Activated naive CD8-positive, alpha-beta T cell treated with anti-CD3 and anti-CD28 coated beads, Interleukin-2, amount 50 U/mL, for 24 hours (primary cell): Measurements from ENCODE around the gene EML4.

Experiments used
- ATAC-seq: fragments of 150-1000 bp; cut with Tn5 transposase; one replicate; pipeline ENCODE4 v1.10.0; 2021
- DNase-seq: peaks from one replicate; pipeline ENCODE4 v3.0.0; 2021
- H3K27ac Mint-ChIP-seq: one replicate; pipeline ENCODE4 v1.8.0; 2021; ENCODE audit warnings: mild to moderate bottlenecking, mixed read lengths
- H3K27me3 Mint-ChIP-seq: one replicate; pipeline ENCODE4 v1.8.0; 2021; ENCODE audit warnings: mixed read lengths
- H3K36me3 Mint-ChIP-seq: one replicate; pipeline ENCODE4 v1.8.0; 2021; ENCODE audit warnings: low read depth, mixed read lengths
- H3K4me1 Mint-ChIP-seq: one replicate; pipeline ENCODE4 v1.8.0; 2021; ENCODE audit warnings: mixed read lengths
- H3K4me3 Mint-ChIP-seq: one replicate; pipeline ENCODE4 v1.8.0; 2021; ENCODE audit warnings: mild to moderate bottlenecking, moderate library complexity, mixed read lengths
- H3K9me3 Mint-ChIP-seq: one replicate; pipeline ENCODE4 v1.8.0; 2021; ENCODE audit warnings: mixed read lengths

Gene EML4

GRCh38 chr2:42227491-42227890 lies 58.3 kb downstream of the EML4 start:
- peak; percentile 5 for DNase-seq
- Mint-ChIP-seq H3K4me3 (no peak overlapping the region), H3K9me3 (no peaks in the 10 kb centered on the region), H3K36me3 (peaks cover 3% of the 10 kb centered on the region), H3K4me1 (peaks cover 68% of the 10 kb centered on the region), H3K27me3 (no peaks in the 10 kb centered on the region), H3K27ac (no peak overlapping the region)
- ATAC-seq, result no peak

- Mint-ChIP-seq H3K4me1 (peaks cover 64% of the 10 kb centered on the region), H3K9me3 (no peaks in the 10 kb centered on the region), H3K36me3 (peaks cover 1% of the 10 kb centered on the region), H3K4me3 (no peak overlapping the region), H3K27ac (no peak overlapping the region), H3K27me3 (no peaks in the 10 kb centered on the region)
- no peak for ATAC-seq
- DNase-seq, result no peak
These were observed 58.9 kb downstream of the EML4 start for GRCh38 chr2:42228101-42228500.

DNA sequence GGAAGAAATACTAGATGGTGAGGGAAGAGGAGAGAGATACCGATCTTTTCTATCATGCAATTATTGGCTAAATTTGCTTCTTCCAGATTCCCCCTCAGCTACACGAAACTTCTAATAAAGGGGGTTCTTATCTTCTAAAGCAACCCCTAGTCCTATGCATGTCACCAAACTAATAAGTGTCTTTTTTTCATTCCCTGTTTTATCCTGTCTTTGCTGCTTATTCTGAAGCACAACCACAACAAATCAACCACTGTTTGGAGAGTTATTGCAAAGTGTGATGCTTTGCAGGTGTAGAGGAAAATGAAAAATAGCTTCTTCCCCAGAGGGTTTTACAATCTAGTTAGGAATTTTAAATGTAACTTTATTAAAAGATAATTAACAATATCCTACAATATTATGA lies 60.8 kb downstream of the EML4 start:
- H3K9me3 Mint-ChIP-seq, result no peaks in the 10 kb centered on the region
- DNase-seq (no peak), ATAC-seq (no peak)
- no peaks in the 10 kb centered on the region for H3K36me3 Mint-ChIP-seq
- no peak overlapping the region for H3K4me3 Mint-ChIP-seq
- H3K4me1 Mint-ChIP-seq, result peaks cover 47% of the 10 kb centered on the region
- H3K27me3 Mint-ChIP-seq, result no peaks in the 10 kb centered on the region
- H3K27ac Mint-ChIP-seq, result no peak overlapping the region

GRCh38 chr2:42230891-42231290 lies 61.7 kb downstream of the EML4 start:
- DNase-seq, result no peak
- peaks cover 46% of the 10 kb centered on the region for H3K4me1 Mint-ChIP-seq
- H3K4me3 Mint-ChIP-seq, result no peak overlapping the region
- no peak overlapping the region for H3K27ac Mint-ChIP-seq
- ATAC-seq, result no peak
- H3K27me3 Mint-ChIP-seq, result no peaks in the 10 kb centered on the region
- H3K36me3 Mint-ChIP-seq, result no peaks in the 10 kb centered on the region
- H3K9me3 Mint-ChIP-seq, result no peaks in the 10 kb centered on the region

DNA sequence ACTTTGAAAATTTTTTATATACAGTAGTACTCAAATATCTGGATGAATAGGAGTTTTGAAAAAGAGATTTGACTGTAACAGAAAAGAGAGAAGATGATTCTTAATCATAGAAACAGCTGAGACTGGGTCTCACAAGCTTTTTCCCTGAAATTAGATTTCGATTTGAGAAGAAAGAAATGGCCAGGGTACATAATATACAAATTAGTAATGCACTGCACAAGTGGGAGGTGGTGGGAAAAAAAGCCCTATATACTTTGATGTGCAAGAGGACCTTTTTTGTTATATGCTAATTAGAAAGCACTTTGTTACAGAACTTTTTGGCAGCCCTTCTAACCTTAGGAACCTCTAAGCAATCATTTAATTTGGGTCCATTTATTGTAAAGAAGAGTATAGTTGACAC lies 62.9 kb downstream of the EML4 start:
- H3K36me3 Mint-ChIP-seq, result no peaks in the 10 kb centered on the region
- no peak overlapping the region for H3K27ac Mint-ChIP-seq
- ATAC-seq, result peak; percentile 49
- H3K4me3 Mint-ChIP-seq, result no peak overlapping the region
- peaks cover 52% of the 10 kb centered on the region for H3K4me1 Mint-ChIP-seq
- no peaks in the 10 kb centered on the region for H3K9me3 Mint-ChIP-seq
- DNase-seq, result no peak
- no peaks in the 10 kb centered on the region for H3K27me3 Mint-ChIP-seq

DNA sequence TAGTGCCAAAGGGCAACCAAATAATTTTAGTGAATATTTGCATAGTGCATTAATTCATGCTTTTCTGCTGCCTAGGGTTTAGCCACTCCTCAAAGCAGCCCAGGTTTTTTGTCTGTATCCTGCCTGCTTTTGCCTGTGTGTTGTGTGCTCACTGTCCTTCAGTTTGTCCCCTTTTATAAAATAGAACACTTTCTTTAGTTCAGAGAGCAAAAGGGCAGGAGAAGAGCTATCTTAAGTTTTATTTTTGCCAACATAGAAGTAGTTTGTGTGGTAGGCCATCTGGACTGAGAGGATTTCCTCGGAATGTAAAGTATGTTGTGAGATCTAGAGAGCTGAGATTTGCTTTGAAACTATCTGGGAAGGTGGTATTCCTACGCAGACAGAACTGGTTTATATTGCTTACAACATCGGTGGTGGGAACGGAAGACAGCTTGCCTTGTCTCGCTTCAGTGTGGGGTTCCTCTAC lies 64.9 kb downstream of the EML4 start:
- Mint-ChIP-seq H3K4me3 (no peak overlapping the region), H3K36me3 (no peaks in the 10 kb centered on the region), H3K9me3 (no peaks in the 10 kb centered on the region), H3K4me1 (peaks cover 55% of the 10 kb centered on the region), H3K27me3 (no peaks in the 10 kb centered on the region), H3K27ac (no peak overlapping the region)
- DNase-seq, result no peak
- no peak for ATAC-seq

DNA sequence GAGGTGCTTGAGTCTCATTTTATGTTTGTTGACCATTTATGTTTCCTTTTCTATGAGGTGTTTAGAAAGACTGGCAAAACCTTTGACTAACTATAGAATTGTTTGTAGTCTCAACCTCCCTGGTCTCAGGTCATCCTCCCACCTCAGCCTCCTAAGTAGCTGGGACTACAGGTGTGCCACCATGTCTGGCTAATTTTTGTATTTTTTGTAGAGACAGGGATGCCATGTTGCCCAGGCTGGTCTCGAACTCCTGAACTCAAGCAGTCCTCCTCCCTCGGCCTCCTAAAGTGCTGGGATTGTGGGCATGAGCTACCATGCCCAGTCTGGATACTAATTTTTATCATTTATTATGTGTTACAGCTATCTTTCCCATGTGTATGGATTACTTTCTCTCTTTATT lies 67.8 kb downstream of the EML4 start:
- Mint-ChIP-seq H3K9me3 (no peaks in the 10 kb centered on the region), H3K27me3 (no peaks in the 10 kb centered on the region), H3K27ac (no peak overlapping the region), H3K4me1 (peaks cover 61% of the 10 kb centered on the region), H3K36me3 (no peaks in the 10 kb centered on the region), H3K4me3 (no peak overlapping the region)
- no peak for ATAC-seq
- no peak for DNase-seq

GRCh38 chr2:42238644-42239288 lies 69.6 kb downstream of the EML4 start:
- peak; percentile 40 for DNase-seq
- Mint-ChIP-seq H3K27me3 (no peaks in the 10 kb centered on the region), H3K36me3 (no peaks in the 10 kb centered on the region), H3K4me3 (no peak overlapping the region), H3K4me1 (peaks cover 62% of the 10 kb centered on the region), H3K9me3 (no peaks in the 10 kb centered on the region), H3K27ac (no peak overlapping the region)
- peak; percentile 92 for ATAC-seq

- no peak for ATAC-seq
- no peak overlapping the region for H3K27ac Mint-ChIP-seq
- no peaks in the 10 kb centered on the region for H3K9me3 Mint-ChIP-seq
These were observed 70.1 kb downstream of the EML4 start for GRCh38 chr2:42239289-42239661.

DNA sequence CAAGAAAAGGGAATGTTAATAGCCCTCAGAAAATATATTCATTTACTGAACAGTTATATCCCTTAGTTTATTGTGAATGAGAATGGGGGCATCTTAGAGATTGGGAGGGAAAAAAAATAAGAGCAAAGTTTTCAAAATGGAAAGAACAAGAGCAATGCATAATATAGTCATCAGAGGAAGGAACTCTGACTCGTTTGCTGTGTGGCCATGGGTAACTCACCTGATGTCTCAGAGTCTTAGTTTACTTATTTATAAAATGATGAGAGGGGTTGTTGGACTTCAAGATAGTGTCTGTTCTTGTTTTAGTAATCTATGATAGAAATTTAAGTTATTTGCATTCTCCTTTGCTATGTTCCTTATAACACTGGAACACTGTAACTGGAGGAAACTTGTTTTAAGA lies 70.7 kb downstream of the EML4 start:
- ATAC-seq (no peak), DNase-seq (no peak)
- Mint-ChIP-seq H3K27me3 (no peaks in the 10 kb centered on the region), H3K4me3 (no peak overlapping the region), H3K36me3 (peaks cover 2% of the 10 kb centered on the region), H3K9me3 (no peaks in the 10 kb centered on the region), H3K4me1 (peaks cover 69% of the 10 kb centered on the region), H3K27ac (no peak overlapping the region)

More at GRCh38 chr2:42239289-42239661, 70.1 kb downstream of the EML4 start:
- Mint-ChIP-seq H3K36me3 (no peaks in the 10 kb centered on the region), H3K4me3 (no peak overlapping the region), H3K4me1 (peaks cover 65% of the 10 kb centered on the region), H3K27me3 (no peaks in the 10 kb centered on the region)
- DNase-seq, result no peak

- no peak overlapping the region for H3K4me3 Mint-ChIP-seq
- H3K9me3 Mint-ChIP-seq, result no peaks in the 10 kb centered on the region
- no peak overlapping the region for H3K27ac Mint-ChIP-seq
- ATAC-seq (no peak), DNase-seq (no peak)
- peaks cover 9% of the 10 kb centered on the region for H3K36me3 Mint-ChIP-seq
- peaks cover 57% of the 10 kb centered on the region for H3K4me1 Mint-ChIP-seq
- H3K27me3 Mint-ChIP-seq, result no peaks in the 10 kb centered on the region
These were observed 72.4 kb downstream of the EML4 start for GRCh38 chr2:42241517-42241916.

DNA sequence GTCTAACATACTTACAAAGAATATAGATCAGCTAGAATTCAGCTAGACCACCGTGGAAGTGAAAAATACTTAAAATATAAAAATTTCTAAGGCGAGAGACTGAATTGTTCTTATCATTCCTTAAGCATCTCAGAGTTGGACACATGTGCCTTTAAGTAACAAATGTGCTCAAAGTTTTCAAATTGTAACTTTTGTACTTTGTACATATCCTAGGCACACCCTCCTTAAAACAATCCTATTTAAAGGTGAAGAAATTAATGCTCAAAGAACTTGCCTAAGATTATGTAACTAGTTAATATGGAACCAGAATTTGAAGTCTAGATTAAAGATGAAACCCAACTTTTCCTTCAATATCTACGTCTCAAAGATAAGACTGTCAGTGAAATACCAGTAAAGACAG lies 74.1 kb downstream of the EML4 start:
- Mint-ChIP-seq H3K36me3 (peaks cover 17% of the 10 kb centered on the region), H3K9me3 (no peaks in the 10 kb centered on the region), H3K27ac (no peak overlapping the region), H3K4me3 (no peak overlapping the region), H3K4me1 (peaks cover 43% of the 10 kb centered on the region), H3K27me3 (no peaks in the 10 kb centered on the region)
- ATAC-seq (no peak), DNase-seq (no peak)

DNA sequence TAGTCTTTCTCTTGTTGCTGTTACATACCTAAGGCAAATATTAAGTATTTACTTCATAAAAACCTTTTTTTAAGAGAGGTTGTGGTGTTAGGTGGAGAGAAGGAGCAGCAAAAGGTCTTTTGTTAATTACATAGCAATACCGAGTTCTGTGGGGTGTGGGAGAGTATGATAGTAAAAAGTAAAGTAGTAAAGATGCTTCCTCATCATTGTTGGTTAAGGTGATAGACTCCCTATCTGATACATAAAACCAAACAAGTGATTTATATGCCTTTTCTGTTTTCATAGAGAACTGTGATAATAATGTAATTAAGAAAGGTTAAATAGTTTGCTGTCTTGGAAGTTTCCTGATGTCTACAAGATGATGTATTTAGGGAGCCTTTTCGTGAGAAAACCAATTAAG lies 75.4 kb downstream of the EML4 start:
- H3K4me1 Mint-ChIP-seq, result peaks cover 41% of the 10 kb centered on the region
- DNase-seq (no peak), ATAC-seq (peak; percentile 33)
- H3K36me3 Mint-ChIP-seq, result peaks cover 17% of the 10 kb centered on the region
- H3K27ac Mint-ChIP-seq, result no peak overlapping the region
- H3K9me3 Mint-ChIP-seq, result no peaks in the 10 kb centered on the region
- no peaks in the 10 kb centered on the region for H3K27me3 Mint-ChIP-seq
- no peak overlapping the region for H3K4me3 Mint-ChIP-seq

GRCh38 chr2:42245396-42245795 lies 76.2 kb downstream of the EML4 start:
- ATAC-seq (no peak), DNase-seq (no peak)
- H3K36me3 Mint-ChIP-seq, result peaks cover 20% of the 10 kb centered on the region
- H3K27me3 Mint-ChIP-seq, result no peaks in the 10 kb centered on the region
- peaks cover 41% of the 10 kb centered on the region for H3K4me1 Mint-ChIP-seq
- H3K9me3 Mint-ChIP-seq, result no peaks in the 10 kb centered on the region
- no peak overlapping the region for H3K27ac Mint-ChIP-seq
- H3K4me3 Mint-ChIP-seq, result no peak overlapping the region

GRCh38 chr2:42246562-42246961 lies 77.4 kb downstream of the EML4 start:
- Mint-ChIP-seq H3K27ac (no peak overlapping the region), H3K27me3 (no peaks in the 10 kb centered on the region), H3K9me3 (no peaks in the 10 kb centered on the region), H3K4me1 (peaks cover 36% of the 10 kb centered on the region), H3K36me3 (peaks cover 22% of the 10 kb centered on the region), H3K4me3 (no peak overlapping the region)
- DNase-seq (no peak), ATAC-seq (no peak)

DNA sequence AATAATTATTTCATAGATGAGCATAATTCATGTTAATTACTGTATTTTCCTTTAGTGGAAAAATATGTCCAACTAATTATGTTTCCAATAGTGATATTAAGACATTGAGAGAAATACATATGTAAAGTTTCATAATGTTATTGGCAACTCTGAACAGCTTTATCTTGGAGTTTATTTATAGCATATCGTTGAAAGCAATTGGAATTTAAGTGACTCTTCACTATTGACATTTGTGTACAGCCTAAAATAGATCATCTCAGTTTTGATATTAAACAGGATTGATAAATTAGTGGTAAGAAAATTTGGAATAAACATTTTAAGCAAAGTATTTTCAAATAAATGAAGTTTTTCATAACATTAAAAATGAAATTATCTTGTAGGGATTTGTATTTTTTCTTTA lies 79.7 kb downstream of the EML4 start:
- Mint-ChIP-seq H3K27me3 (no peaks in the 10 kb centered on the region), H3K4me1 (peaks cover 40% of the 10 kb centered on the region), H3K4me3 (no peak overlapping the region), H3K36me3 (peaks cover 26% of the 10 kb centered on the region), H3K9me3 (no peaks in the 10 kb centered on the region), H3K27ac (no peak overlapping the region)
- DNase-seq, result no peak
- ATAC-seq, result no peak
